Gastrocnemius medialis (tissue), 4 donors: Measurements from ENCODE around the gene NABP1. TPM values are rescaled to one million over a fixed set of nuclear protein-coding genes. Genes with fewer than 3 reads are reported as not detected.

Experiments
- ATAC-seq, 2 donors: fragments of 150-250 bp; one replicate each; pipeline ENCODE4 v1.9.1; 2016
- DNase-seq, 2 donors: peaks; one replicate each; pipeline ENCODE4 v3.0.0-alpha.2; 2019
- H3K27ac ChIP-seq, 4 donors: fragments of 200-600 bp; sonication (generic); 1 replicate in 1 of 4; 2 replicates in 3 of 4; pipeline ENCODE4 v1.5.1; 2016 to 2018; ENCODE audit warnings: mild to moderate bottlenecking in 2 of 4, moderate library complexity in 1 of 4
- H3K27me3 ChIP-seq, 3 donors: fragments of 200-600 bp; sonication (generic) in 2 of 3; 1 replicate in 1 of 3; 2 replicates in 2 of 3; pipeline versions ENCODE4 v1.5.1 to v1.6.0; 2016 to 2019; ENCODE audit warnings: mild to moderate bottlenecking in 1 of 3, moderate library complexity in 1 of 3
- H3K36me3 ChIP-seq, 2 donors: fragments of 200-600 bp; sonication (generic) in 1 of 2; one replicate each; pipeline ENCODE4 v1.5.1; 2017 to 2018
- H3K4me1 ChIP-seq, 2 donors: fragments of 200-600 bp; sonication (generic) in 1 of 2; one replicate each; pipeline ENCODE4 v1.5.1; 2016 to 2017; ENCODE audit warnings: mild to moderate bottlenecking in 2 of 2
- H3K4me3 ChIP-seq, 4 donors: fragments of 200-600 bp; sonication (generic) in 3 of 4; 1 replicate in 1 of 4; 2 replicates in 3 of 4; pipeline ENCODE4 v1.5.1; 2016 to 2019; ENCODE audit warnings: mild to moderate bottlenecking in 2 of 4
- H3K9me3 ChIP-seq, 3 donors: fragments of 200-600 bp; sonication (generic) in 2 of 3; 1 replicate in 1 of 3; 2 replicates in 2 of 3; pipeline ENCODE4 v1.5.1; 2016 to 2019
- CTCF ChIP-seq, 5 experiments: fragments of 450-650 bp in 3 of 5; fragments of 200-600 bp in 2 of 5; sonication (generic) in 2 of 5; IDR thresholded peaks in 4 of 5; conservative IDR thresholded peaks in 1 of 5; 1 replicate in 4 of 5; 2 replicates in 1 of 5; pipeline ENCODE4 v1.5.1; 2016 to 2019; ENCODE audit warnings: antibody characterized with exemption in 5 of 5, mild to moderate bottlenecking in 3 of 5, moderate library complexity in 3 of 5
- POLR2A ChIP-seq, 2 donors: fragments of 450-650 bp; IDR thresholded peaks; one replicate each; pipeline ENCODE4 v1.6.1; 2017; ENCODE audit warnings: antibody characterized with exemption in 2 of 2, mild to moderate bottlenecking in 2 of 2, moderate library complexity in 2 of 2
- in situ Hi-C, 4 donors: fragments of 200-750 bp; cut with MboI; loops; one replicate each; pipeline versions ENCODE4 v1.15.0 to v1.8.0; 2017; ENCODE audit warnings: low sequenced_read_pairs in 4 of 4
- intact Hi-C: fragments of 100-400 bp; cut with DNase I; formaldehyde crosslinking; loops from one replicate; pipeline ENCODE4 v1.15.1; 2023; ENCODE audit warnings: low total_unique reads
- total RNA-seq, 4 donors: library from RNA; depleted of rRNA; stranded (reverse); fragments of >200 nt; gene quantifications; one replicate each; pipeline versions ENCODE4 v1.1.0 to v1.2.3, GENCODE V29; 2016

Gene NABP1
- total RNA-seq, 4 donors from 2014 or later = 0.63 to 5.5 (median 4.0) TPM

GRCh38 chr2:191661097-191661924 lies 16.6 kb upstream of the NABP1 start:
- H3K4me1 ChIP-seq = no peaks in the 10 kb centered on the region
- no peak for ATAC-seq

GRCh38 chr2:191664823-191665677 lies 12.9 kb upstream of the NABP1 start:
- in situ Hi-C loops (no loop called here), intact Hi-C loops (no loop called here)
- no peak for TF ChIP-seq CTCF (IDR thresholded peaks at IDR 0.05 in 4 of 5, conservative IDR thresholded peaks at IDR 0.05 in 1 of 5)
- no peak for TF ChIP-seq POLR2A (IDR thresholded peaks at IDR 0.05)
- ATAC-seq (no peak), DNase-seq (no peak)
- Histone ChIP-seq H3K9me3 (no peaks in the 10 kb centered on the region), H3K27ac (no peak overlapping the region), H3K36me3 (no peaks in the 10 kb centered on the region), H3K4me1 (no peaks in the 10 kb centered on the region), H3K4me3 (no peak overlapping the region), H3K27me3 (no peaks in the 10 kb centered on the region)

More at GRCh38 chr2:191661097-191661924, 16.6 kb upstream of the NABP1 start:
- H3K4me3 ChIP-seq = no peak overlapping the region
- no peak for TF ChIP-seq CTCF (IDR thresholded peaks at IDR 0.05 in 4 of 5, conservative IDR thresholded peaks at IDR 0.05 in 1 of 5)
- TF ChIP-seq POLR2A (IDR thresholded peaks at IDR 0.05) = no peak
- no peaks in the 10 kb centered on the region for H3K36me3 ChIP-seq
- intact Hi-C loops (no loop called here), in situ Hi-C loops (no loop called here)
- H3K27me3 ChIP-seq = no peaks in the 10 kb centered on the region
- H3K9me3 ChIP-seq = no peaks in the 10 kb centered on the region
- DNase-seq = no peak
- no peak overlapping the region for H3K27ac ChIP-seq

- Histone ChIP-seq H3K27me3 (no peaks in the 10 kb centered on the region), H3K27ac (no peak overlapping the region), H3K4me3 (no peak overlapping the region), H3K4me1 (no peaks in the 10 kb centered on the region), H3K36me3 (no peaks in the 10 kb centered on the region), H3K9me3 (no peaks in the 10 kb centered on the region)
- ATAC-seq (no peak), DNase-seq (no peak)
- intact Hi-C loops (no loop called here), in situ Hi-C loops (no loop called here)
- TF ChIP-seq CTCF (IDR thresholded peaks at IDR 0.05 in 4 of 5, conservative IDR thresholded peaks at IDR 0.05 in 1 of 5) (no peak), POLR2A (IDR thresholded peaks at IDR 0.05) (no peak)
These were observed 11.7 kb upstream of the NABP1 start for GRCh38 chr2:191666226-191666625.

GRCh38 chr2:191666732-191667131 lies 11.2 kb upstream of the NABP1 start:
- DNase-seq = no peak
- no peak for TF ChIP-seq CTCF (IDR thresholded peaks at IDR 0.05 in 4 of 5, conservative IDR thresholded peaks at IDR 0.05 in 1 of 5)
- TF ChIP-seq POLR2A (IDR thresholded peaks at IDR 0.05) = no peak
- no peak for ATAC-seq
- intact Hi-C loops = no loop called here
- Histone ChIP-seq H3K27me3 (no peaks in the 10 kb centered on the region), H3K9me3 (no peaks in the 10 kb centered on the region), H3K4me1 (no peaks in the 10 kb centered on the region), H3K36me3 (no peaks in the 10 kb centered on the region), H3K4me3 (no peak overlapping the region), H3K27ac (no peak overlapping the region)
- in situ Hi-C loops = no loop called here
